HepG2 (cell line): ENCODE results near the gene HEATR1. TPM values are rescaled to one million over a fixed set of nuclear protein-coding genes. Genes with fewer than 3 reads are reported as not detected.

Experiments used
- ATF4 ChIP-seq, 2 experiments: fragments of 450-650 bp in 1 of 2; sonication (generic) in 1 of 2; formaldehyde crosslinking; IDR thresholded peaks; 2 replicates each; pipeline versions ENCODE4 v1.5.0 to v1.8.0; 2020 to 2022; ENCODE audit warnings: mild to moderate bottlenecking in 1 of 2, missing genetic modification reagents in 1 of 2
- CENPBD1 ChIP-seq: sonication (generic); formaldehyde crosslinking; IDR thresholded peaks from 2 replicates; pipeline ENCODE4 v1.8.0; 2022; ENCODE audit warnings: missing genetic modification reagents, low read depth, mild to moderate bottlenecking, borderline replicate concordance
- FIP1L1 ChIP-seq: fragments of 200-400 bp; formaldehyde crosslinking; IDR thresholded peaks from 2 replicates; pipeline ENCODE4 v1.6.1; 2018; ENCODE audit warnings: low read depth, mild to moderate bottlenecking, low read length, moderate library complexity, borderline replicate concordance; ENCODE audit not compliant: insufficient read depth
- MED13 ChIP-seq: sonication (generic); formaldehyde crosslinking; IDR thresholded peaks from 2 replicates; pipeline ENCODE4 v1.5.0; 2020; ENCODE audit warnings: missing genetic modification reagents
- POGZ ChIP-seq: sonication (generic); formaldehyde crosslinking; IDR thresholded peaks from 2 replicates; pipeline ENCODE4 v1.4.0; 2020; ENCODE audit warnings: mild to moderate bottlenecking, missing genetic modification reagents
- RELA ChIP-seq: sonication (generic); formaldehyde crosslinking; IDR thresholded peaks from 2 replicates; pipeline ENCODE4 v1.4.0; 2020; ENCODE audit warnings: missing genetic modification reagents
- SRSF9 ChIP-seq: fragments of 200-400 bp; formaldehyde crosslinking; IDR thresholded peaks from 2 replicates; pipeline ENCODE4 v1.6.1; 2018; ENCODE audit warnings: borderline replicate concordance, mild to moderate bottlenecking, low read depth, low read length; ENCODE audit not compliant: insufficient read depth, poor library complexity, severe bottlenecking
- TMF1 ChIP-seq: sonication (generic); formaldehyde crosslinking; IDR thresholded peaks from 2 replicates; pipeline ENCODE4 v1.8.1; 2022; ENCODE audit warnings: low read depth, missing genetic modification reagents
- ZBTB40 ChIP-seq, 2 experiments: fragments of 450-650 bp in 1 of 2; sonication (generic) in 1 of 2; formaldehyde crosslinking in 1 of 2; IDR thresholded peaks; 2 replicates each; pipeline versions ENCODE4 v1.6.1 to v1.8.0; 2016 to 2022; ENCODE audit warnings: antibody characterized with exemption in 1 of 2, mild to moderate bottlenecking in 1 of 2, missing genetic modification reagents in 1 of 2
- ZFYVE20 ChIP-seq: sonication (generic); formaldehyde crosslinking; IDR thresholded peaks from 2 replicates; pipeline ENCODE4 v1.8.0; 2023; ENCODE audit warnings: low read depth, mild to moderate bottlenecking, moderate library complexity, missing genetic modification reagents, borderline replicate concordance
- ZNF263 ChIP-seq: sonication (generic); formaldehyde crosslinking; IDR thresholded peaks from 2 replicates; pipeline ENCODE4 v1.4.0; 2020; ENCODE audit warnings: missing genetic modification reagents
- ZNF431 ChIP-seq: sonication (generic); formaldehyde crosslinking; IDR thresholded peaks from 2 replicates; pipeline ENCODE4 v1.9.0; 2022; ENCODE audit warnings: missing genetic modification reagents, low read depth, mild to moderate bottlenecking, borderline replicate concordance
- ZNF556 ChIP-seq: sonication (generic); formaldehyde crosslinking; IDR thresholded peaks from 2 replicates; pipeline ENCODE4 v1.4.0; 2020; ENCODE audit warnings: mild to moderate bottlenecking, missing genetic modification reagents, borderline replicate concordance
- ZNF781 ChIP-seq: sonication (generic); formaldehyde crosslinking; IDR thresholded peaks from 2 replicates; pipeline ENCODE4 v1.5.1; 2020; ENCODE audit warnings: borderline replicate concordance, mild to moderate bottlenecking, missing genetic modification reagents; ENCODE audit errors: not compliant biosample characterization
- ZNF788 ChIP-seq: sonication (generic); formaldehyde crosslinking; IDR thresholded peaks from 2 replicates; pipeline ENCODE4 v1.5.0; 2020; ENCODE audit warnings: mild to moderate bottlenecking, missing genetic modification reagents, borderline replicate concordance
- polyA plus RNA-seq, 8 experiments: library from polyadenylated mRNA; depleted of rRNA in 3 of 8; stranded (reverse) in 7 of 8; unstranded in 1 of 8; fragments of >200 nt; fragmentation: Illumina TruSeq in 4 of 8; extraction: Trizol in 4 of 8; gene quantifications; 2 replicates each; pipeline versions ENCODE4 v1.2.1 to v1.2.3, GENCODE V29; 2011 to 2016; ENCODE audit warnings: low read depth in 4 of 8, missing spikeins in 1 of 8, mixed read lengths in 1 of 8; ENCODE audit not compliant: insufficient read depth in 1 of 8
- total RNA-seq, 5 experiments: library from RNA; depleted of rRNA; stranded (reverse); fragments of >200 nt; fragmentation: Illumina TruSeq; extraction: Trizol; gene quantifications; 2 replicates each; pipeline ENCODE4 v1.2.3, GENCODE V29; 2016; ENCODE audit warnings: low read depth in 1 of 5
- TF ChIP-seq, protein P1 (sequence below): sonication (generic); formaldehyde crosslinking; IDR thresholded peaks from 2 replicates; pipeline ENCODE4 v1.4.0; 2020; ENCODE audit warnings: missing genetic modification reagents

Gene HEATR1
- total and polyA plus RNA-seq, 2 of the 13 experiments (the other 11 are each of a cell fraction or from before 2014, with no cell fraction given), result 10.2 to 45.8 TPM

GRCh38 chr1:236522937-236523703 lies 81.2 kb downstream of the HEATR1 start (continued):
- peak; percentile 80 for TF ChIP-seq ZBTB40 (IDR thresholded peaks at IDR 0.05)
- peak; percentile 99 for TF ChIP-seq ZBTB40 (CRISPR knock-in tag; IDR thresholded peaks at IDR 0.05)
- 0 out of 2 replicates have a peak, but pooled peaks have one; percentile 64 for TF ChIP-seq FIP1L1
- TF ChIP-seq SRSF9, result no peak
- no peak for TF ChIP-seq ZNF556
- TF ChIP-seq ZFYVE20 (CRISPR knock-in tag), result no peak
- TF ChIP-seq CENPBD1, result 0 out of 2 replicates have a peak, but pooled peaks have one; percentile 65
- peak; percentile 26 for TF ChIP-seq ZNF781 (CRISPR knock-in tag)
- no peak for TF ChIP-seq ZNF431 (CRISPR knock-in tag)
- no peak for TF ChIP-seq MED13 (CRISPR knock-in tag)
- TF ChIP-seq, protein P1, sequence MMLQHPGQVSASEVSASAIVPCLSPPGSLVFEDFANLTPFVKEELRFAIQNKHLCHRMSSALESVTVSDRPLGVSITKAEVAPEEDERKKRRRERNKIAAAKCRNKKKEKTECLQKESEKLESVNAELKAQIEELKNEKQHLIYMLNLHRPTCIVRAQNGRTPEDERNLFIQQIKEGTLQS (CRISPR knock-in tag), result 0 out of 2 replicates have a peak, but pooled peaks have one; percentile 23
- TF ChIP-seq ZNF263 (CRISPR knock-in tag), result no peak
- no peak for TF ChIP-seq POGZ
- 0 out of 2 replicates have a peak, but pooled peaks have one; percentile 20 for TF ChIP-seq TMF1 (CRISPR knock-in tag)
- 0 out of 2 replicates have a peak, but pooled peaks have one; percentile 7 for TF ChIP-seq ZNF788 (CRISPR knock-in tag)
- TF ChIP-seq ATF4 (CRISPR knock-in tag; IDR thresholded peaks at IDR 0.05), result peak in 1 of 2 experiments; percentile 55; a peak in 1 of 4 replicates
- TF ChIP-seq RELA, result no peak
